ENCODE measurements around the gene COL20A1.
"Not testable (repeated sequence)": the region's sequence is repeated elsewhere in the genome, so short reads cannot be mapped to it uniquely, and the experiment has no call there.

The COL20A1 gene

DNA sequence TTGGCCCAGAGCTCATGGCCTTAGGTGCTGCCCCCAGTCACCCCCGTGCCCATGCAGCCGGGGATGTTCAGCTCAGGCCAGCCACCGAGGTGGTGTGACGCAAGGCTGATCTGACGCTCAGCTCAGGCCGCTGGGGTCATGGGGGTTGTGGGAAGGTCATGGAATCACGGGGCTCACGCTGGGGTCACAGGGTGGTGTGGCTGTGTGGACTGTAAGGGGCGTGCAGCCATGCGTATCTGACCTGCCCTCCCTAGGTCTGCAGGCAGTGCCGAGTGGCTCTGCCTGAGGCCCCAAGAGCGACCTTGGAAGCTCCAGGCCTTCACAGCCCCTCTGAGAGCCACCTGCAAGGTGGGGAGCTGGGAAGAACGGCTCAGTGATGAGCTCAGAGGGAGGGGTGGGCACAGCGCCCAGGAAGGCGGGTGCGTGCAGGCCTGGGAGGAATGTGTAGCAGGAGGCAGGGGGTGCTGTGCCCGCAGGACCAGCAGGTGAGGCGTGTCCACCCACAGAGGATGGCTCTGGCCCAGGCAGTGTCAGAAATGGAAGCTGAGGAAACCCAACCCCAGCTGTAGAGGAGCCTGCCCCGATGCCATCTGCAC is 40.4 kb downstream of the COL20A1 start:
- no peak for DNase-seq (ENCODE audit: low spot score)

DNA sequence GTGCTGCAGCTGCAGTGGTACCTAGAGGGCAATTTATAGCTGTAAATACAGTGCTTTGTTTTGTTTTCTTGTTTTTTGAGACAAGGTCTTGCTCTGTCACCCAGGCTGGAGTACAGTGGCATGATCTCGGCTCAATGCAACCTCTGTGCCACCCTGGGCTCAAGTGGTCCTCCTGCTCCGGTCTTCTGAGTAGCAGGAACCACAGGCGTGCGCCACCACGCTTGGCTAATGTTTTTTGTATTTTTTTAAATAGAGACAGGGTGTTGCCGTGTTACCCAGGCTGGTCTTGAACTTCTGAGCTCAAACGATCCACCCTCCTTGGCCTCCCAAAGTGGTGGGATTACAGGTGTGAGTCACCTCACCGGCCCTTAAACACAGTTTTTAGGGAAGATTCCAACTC is 41.4 kb downstream of the COL20A1 start:
- no peak for DNase-seq (ENCODE audit: low spot score)

DNA sequence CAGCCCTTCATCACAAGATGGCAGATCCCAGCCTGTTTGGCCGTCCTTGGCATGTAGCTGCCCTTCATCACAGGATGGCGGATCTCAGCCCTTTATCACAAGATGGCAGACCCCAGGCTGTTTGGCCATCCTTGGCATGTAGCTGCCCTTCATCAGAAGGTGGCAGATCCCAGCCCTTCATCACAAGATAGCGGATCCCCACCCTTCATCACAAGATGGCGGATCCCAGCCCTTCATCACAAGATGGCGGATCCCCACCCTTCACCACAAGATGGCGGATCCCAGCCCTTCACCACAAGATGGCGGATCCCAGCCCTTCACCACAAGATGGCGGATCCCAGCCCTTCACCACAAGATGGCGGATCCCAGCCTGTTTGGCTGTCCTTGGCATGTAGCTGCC is 42.1 kb downstream of the COL20A1 start:
- not testable (repeated sequence) for DNase-seq (ENCODE audit: low spot score)

DNA sequence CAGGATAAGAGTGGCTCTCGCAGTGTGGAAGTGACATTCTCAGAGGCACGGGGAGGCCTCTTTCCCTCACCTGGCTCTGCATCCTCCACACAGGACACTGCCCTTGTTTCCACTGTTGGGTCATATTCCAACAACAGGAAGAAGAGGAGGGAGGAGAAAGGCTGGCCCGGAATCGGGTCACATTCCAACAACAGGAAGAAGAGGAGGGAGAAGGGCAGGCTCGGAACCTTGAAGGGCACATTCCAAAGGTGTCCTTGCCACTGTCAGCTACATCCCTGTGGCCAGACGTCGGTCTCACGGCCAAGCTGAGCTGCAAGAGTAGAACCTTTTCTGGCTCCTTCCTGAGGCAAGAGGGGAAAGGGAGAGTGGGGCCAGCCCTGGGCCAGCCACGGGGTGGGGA is 42.7 kb downstream of the COL20A1 start:
- no peak for DNase-seq (ENCODE audit: low spot score)

DNA sequence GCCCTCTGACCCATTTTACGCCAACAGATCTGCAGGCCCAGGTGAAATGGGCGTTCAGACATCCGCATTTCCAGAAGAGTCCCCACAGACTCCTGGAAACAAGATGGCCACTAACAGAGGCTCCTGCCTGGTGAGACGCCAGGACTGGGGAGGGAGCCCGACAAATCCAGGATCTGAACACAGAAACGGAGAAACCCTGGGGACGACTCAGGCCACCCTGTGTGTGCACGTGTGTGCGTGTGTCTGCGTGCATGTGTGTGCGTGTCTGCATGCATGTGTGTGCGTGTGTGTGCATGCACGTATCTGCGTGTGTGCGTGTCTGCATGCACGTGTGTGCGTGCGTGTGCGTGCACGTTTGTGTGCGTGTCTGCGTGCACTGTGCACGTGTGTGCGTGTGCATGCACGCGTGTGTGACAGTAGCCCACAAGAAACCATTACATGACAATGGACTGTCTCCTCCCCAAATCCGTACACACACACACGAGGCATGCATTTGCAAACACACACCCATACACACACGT is 43.3 kb downstream of the COL20A1 start:
- no peak for DNase-seq (ENCODE audit: low spot score)

DNA sequence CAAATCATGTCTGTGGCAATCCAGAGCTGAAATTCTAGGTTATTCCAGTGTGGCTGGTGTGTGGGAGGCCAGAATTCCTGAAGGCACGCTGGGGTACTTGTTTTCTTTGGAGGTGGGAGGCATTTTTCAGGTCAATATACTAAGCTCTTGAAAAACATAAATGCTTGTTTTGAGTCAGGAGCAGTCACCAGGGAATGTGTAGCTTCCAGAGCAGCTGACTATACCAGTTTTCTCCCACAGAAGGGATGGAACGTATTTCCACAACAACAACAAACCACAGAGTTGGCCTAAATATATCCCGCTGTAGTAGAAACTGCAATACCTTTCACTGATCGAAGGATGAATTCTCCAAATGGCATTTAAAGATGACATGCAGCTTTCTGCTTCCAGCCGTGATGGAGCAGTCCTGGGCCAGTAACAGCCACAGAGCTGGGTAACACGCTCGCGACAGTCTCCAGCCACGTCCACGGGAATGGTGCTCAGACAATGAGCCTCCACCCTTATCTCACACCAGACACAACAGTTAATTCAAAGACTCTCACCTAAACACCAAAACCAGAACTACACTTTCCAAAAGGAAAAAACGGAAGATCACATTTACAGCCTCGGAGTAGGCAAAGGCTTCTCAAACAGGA is 44.9 kb downstream of the COL20A1 start:
- no peak for DNase-seq (ENCODE audit: low spot score)

DNA sequence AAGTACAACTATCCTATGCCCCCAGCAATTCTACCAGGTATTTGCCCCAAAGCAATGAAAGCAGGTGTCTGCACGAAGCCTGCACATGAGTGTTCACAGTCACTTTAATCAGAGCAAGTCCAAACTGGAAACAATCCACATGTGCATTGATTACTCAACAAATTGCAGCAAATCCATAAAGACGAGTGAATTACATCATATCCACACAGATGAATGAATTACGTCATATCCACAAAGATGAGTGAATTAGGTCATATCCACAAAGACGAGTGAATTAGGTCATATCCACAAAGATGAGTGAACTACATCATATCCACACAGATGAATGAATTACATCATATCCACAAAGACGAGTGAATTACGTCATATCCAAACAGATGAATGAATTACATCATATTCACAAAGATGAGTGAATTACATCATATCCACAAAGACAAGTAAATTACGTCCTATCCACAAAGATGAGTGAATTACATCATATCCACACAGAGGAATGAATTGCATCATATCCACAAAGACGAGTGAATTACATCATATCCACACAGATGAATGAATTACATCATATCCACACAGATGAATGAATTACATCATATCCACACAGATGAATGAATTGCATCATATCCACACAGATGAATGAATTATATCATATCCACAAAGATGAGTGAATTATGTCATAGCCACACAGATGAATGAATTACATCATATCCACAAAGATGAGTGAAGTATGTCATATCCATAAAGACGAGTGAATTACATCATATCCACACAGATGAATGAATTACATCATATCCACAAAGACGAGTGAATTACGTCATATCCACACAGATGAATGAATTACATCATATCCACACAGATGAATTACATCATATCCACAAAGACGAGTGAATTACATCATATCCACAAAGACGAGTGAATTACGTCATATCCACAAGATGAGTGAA is 46.4 kb downstream of the COL20A1 start:
- DNase-seq (ENCODE audit: low spot score): peak; percentile 56

DNA sequence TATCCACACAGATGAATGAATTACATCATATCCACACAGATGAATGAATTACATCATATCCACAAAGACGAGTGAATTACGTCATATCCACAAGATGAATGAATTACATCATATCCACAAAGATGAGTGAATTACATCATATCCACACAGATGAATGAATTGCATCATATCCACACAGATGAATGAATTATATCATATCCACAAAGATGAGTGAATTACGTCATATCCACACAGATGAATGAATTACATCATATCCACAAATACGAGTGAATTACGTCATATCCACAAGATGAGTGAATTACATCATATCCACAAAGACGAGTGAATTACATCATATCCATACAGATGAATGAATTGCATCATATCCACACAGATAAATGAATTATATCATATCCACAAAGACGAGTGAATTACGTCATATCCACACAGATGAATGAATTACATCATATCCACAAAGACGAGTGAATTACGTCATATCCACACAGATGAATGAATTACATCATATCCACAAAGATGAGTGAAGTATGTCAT is 47.2 kb downstream of the COL20A1 start:
- DNase-seq (ENCODE audit: low spot score): peak; percentile 5

DNA sequence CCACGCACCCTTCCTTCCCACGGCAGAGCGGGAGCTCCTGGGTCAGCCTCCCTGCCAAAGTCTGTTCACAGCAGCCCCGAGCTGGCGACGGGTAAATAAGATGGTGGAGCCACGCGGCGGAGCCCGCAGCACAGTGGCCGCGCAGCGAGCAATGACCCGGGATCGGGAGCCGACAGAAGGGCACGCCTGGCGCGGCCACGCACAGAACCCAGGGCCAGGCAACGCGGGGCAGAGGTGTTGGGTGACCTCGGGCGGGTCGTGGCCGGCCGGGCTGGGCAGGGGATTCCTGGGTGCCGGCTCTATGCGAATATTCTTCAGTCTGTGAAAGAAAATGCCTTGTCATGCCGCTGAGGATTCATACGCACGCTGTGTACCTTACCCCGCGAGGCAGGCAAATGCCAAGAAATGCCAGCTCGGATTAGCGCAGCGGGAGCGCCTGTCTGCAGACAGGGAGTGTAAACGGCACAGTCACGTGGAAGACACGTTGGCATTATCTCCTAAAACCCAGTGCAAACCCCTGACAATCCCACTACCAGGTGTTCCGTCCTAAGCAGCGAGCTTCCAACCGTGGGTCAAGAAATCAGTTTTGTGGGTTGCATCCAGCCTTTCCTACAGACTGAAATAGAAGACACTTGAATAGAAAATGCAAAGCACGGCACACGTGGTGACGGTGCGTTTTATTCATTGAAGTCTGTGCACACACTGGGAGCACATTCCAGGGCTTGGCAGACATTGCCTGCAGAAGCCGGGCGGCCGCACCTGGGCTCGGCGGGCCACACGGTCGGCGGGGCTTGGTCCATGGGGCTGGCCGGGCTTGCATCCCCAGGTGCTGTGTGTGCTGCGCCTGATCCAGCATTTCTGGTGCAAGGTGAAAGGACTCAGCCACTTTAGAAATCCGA is 49.8 kb downstream of the COL20A1 start:
- DNase-seq (ENCODE audit: low spot score): no peak

DNA sequence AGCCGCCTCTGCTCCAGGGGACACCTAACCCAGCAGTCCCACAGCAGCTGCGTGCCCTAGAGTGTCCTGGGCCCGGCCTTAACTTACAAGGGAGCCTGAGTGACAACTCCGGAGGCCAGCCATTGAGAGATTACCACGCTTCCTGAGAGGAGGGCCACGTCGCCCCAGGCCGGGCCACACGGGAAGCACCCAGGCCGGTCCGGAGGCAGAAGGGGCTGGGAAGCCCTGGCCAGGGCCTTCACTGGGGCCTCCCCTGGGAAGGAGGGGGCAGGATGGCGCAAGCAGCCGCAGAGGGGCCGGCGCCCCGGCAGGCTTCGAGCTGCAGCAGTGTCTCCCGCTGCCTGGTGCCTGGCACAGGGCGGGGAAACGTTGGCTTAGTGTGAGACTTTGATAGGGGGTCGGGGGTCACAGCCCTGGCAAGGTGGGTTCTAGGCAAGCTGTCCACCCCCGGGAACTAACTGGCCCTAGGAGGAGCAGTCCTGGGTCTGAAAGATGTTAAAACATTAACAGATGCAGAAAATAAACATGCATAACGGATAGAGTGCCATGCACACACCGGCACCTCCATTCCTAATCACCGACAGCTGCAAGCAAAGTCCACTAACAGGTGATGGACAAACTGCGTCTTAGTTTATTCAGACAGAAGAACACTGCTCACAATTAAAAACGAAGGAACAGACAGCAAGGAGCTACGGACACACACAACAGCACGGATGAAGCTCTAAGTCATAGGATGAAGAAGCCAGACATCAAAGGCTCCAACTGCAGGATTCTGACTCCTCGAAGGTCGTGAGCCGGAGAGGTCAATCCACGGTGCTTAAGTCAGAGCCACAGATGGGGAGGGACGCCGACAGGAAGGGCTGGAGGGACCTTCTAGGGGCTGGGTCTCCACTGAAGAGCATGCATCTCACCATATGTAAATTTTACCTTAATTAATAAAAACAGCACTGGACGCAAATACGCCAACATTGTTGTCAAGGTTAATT is 50.8 kb downstream of the COL20A1 start:
- no peak for DNase-seq (ENCODE audit: low spot score)

DNA sequence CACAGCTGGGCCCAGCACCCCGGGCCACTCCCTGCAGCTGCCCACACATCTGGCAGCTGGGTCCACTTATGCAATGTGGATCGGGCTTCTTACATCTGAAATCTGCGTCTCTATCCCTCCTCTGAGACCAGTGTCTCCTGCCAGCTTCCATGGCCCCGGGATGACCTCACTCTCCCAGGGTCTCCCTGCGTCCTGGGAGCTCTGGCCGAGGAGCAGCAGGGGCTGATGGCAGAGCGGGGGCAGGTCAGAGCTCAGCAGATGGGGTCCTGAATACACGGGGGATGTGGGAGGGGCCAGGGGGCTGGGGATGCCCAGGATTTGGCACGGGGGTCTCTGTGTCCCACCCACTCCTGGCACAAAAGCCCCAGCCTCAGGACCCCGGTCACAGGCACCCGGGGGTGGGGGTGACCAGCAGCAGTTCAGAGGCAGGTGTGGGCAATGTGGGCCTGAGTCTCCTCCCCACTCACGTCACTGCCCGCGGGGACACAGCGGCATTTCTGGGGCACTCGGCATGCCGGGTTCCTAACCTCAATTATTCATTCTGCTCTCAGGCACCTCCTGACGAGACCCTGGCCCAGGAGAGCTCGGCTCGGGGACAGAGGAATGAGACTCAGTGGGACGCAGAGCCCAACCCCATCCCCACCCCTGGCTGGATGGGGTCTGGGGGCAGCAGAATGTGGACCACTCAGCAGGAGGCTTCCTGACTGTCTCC is 51.8 kb downstream of the COL20A1 start:
- DNase-seq (ENCODE audit: low spot score): no peak

DNA sequence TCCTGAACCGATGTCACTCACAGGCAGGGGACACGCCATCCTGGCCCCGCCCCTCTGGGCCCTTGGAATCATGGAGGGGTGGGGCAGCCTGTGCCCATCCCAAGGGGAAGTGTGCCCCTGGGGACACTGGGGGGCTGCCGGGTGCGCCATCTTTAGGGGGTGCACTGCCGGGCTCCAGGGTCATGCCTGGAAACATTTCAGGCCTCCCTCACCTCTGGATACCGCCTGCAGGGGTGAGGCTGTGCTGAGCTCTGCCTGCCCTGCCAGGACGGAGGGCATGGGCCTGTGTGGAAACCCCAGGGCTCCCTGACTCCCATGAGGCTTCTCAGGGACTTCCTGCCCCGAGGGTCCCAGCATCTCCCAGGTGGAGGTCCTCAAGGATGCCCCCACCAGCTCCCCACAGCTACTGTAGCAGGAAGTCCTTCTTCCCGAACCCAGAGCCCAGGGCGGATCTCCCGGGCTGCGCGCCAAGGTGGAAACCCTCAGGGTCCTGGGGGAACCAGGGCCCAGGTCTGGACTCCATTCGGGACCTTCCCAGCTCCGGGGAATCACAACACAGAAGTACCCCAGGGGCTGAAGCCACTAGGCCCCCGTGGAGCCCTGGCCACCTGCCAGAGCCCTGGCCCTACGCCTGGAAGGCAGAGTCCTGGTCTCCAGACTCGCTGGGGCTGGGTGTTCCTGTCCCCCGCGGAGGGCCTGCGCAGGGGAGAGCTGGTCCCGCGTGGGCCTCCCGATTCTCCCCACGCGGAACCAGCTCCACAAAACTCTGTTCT is 52.5 kb downstream of the COL20A1 start:
- no peak for DNase-seq (ENCODE audit: low spot score)

DNA sequence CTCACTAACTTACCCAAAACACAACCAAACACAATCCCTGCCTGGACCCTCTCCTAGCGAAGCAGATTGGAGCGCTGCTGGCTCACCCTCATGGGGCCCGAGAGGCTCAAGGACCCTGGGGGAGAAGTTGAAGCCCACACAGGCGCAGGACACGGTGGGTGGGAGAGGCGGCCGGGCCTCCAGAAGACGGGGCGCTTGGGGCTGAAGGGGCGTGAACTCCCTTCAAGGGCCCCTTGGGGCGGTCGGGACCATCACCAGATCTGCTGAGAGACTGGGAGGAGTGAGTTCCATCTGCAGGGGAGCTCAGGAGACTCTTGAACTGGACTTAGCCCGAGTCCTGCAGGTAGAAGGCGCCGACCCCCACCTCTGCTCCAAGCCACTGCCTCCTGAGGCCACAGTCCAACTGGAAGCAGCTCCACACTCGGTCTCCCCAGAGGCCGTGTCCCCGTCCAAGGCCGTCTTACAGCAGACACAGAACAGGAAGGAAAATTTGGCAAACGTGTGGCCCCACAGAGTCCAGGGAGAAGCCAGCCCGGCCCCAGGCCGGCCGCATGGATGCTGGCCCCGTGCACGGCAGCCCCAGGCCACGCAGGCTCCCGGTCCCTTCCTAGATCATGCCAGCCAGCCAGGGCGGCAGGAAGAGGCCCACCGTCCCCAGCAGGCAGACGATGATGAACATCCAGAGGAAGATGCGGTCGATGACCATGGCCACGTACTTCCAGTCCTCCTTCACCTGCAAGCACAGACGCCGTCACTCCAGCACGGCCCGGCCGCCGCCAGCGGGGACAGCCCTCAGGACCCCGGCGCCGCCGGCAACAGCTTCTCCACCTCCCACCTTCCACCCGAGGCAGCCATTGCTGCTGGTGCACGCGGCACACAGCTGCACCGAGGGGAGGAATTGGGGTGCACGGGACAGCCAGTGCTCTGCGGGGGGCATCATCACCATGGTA is 53.4 kb downstream of the COL20A1 start:
- DNase-seq (ENCODE audit: low spot score): no peak

DNA sequence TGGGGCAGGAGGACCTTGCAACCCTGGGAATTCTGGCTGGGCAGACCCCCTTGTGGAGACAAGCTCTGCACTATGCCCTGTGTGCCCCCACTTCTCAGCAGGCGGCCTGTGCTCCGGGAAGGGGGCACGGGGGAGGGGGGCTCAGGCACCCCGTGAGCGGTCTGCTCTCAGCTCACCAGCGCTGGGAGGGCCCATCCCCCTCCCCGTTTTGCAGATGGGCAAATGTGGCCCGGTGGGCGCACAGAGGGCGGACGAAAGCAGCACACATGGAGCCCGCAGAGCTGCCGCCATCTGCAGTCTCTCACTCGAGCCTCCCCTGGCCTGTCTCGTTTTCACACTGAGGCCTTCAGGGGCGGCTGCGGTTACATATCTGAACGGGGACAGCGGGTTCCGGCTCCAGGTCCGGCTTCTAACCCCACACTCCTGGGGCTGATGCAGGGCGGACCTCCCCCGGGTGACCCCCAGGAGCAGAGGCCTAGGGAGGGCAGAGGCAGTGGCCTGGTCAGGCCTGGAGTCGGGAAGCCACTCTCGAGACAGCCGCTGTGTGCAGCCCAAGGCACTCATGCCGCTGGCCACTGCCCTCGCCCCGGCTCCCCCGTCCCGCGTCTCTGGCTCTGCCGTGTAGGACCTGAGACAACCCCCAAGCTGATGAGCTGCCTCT is 54.2 kb downstream of the COL20A1 start:
- no peak for DNase-seq (ENCODE audit: low spot score)

DNA sequence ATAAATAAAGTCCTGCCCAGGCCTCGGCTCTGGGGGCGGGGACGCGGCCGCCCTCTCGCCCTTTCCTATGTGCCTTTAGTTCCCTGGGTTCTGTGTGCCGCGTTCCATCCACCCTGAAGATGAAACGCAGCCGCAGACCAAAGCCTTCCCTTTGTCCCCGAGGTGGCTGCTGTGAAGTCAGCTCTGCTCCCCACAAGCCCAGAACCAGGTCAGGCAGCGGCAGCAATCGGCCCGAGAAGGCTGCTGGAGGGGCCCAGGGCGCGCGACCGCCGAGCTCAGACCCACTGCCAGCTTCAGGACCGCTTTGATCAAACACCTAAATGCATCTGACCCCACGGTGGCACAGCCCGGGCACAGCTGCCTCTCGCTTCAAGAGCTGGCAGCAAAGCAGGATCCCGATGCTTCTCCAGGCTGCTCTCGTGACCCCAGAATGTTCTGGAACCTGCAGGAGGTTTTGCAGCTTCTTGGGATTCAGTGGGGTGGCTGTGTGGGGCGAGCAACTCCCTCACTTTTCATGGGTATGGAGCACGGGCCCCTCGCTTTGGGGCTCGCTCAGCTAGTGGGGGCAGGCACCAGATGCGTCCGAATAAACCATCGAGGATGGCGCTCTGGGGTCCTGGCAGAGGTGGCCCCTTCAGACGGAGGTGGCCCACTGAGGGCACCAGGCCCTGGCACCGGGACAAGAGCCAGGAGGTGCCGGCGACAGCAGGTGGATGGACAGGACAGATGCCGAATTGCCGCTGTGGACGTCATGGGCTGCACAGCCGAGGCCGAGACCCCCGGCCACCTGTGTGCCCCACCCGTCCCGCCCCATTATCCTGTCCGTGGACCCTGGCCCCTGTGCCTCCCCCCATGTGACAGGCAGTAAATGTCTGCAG is 55.2 kb downstream of the COL20A1 start:
- no peak for DNase-seq (ENCODE audit: low spot score)
